AG10803 (cell line): ENCODE measurements around the gene RERE.

Source experiments
- DNase-seq: peaks from one replicate; pipeline ENCODE4 v3.0.0; 2010; ENCODE audit warnings: low read depth
- H3K4me3 ChIP-seq: 2 replicates; pipeline ENCODE4 v1.5.1; 2011; ENCODE audit warnings: mild to moderate bottlenecking, low read length, control low read depth
- CTCF ChIP-seq: conservative IDR thresholded peaks from 2 replicates; pipeline ENCODE4 v1.5.1; 2011; ENCODE audit warnings: mild to moderate bottlenecking, low read length, control low read depth, inconsistent platforms

Gene RERE

GRCh38 chr1:8396083-8396785 is 421.2 kb downstream of the RERE start:
- peak; percentile 83 for DNase-seq
- H3K4me3 ChIP-seq, result no peak overlapping the region
- no peak for TF ChIP-seq CTCF

- H3K4me3 ChIP-seq, result no peak overlapping the region
- no peak for DNase-seq
- TF ChIP-seq CTCF, result no peak
These were observed 422.0 kb downstream of the RERE start for GRCh38 chr1:8395433-8395866.

- no peak overlapping the region for H3K4me3 ChIP-seq
- peak; percentile 83 for DNase-seq
- TF ChIP-seq CTCF, result no peak
These were observed 422.8 kb downstream of the RERE start for GRCh38 chr1:8394456-8395321.

- H3K4me3 ChIP-seq, result no peak overlapping the region
- no peak for DNase-seq
- no peak for TF ChIP-seq CTCF
These were observed 424.9 kb downstream of the RERE start for GRCh38 chr1:8392522-8392921.

GRCh38 chr1:8390707-8391106 is 426.7 kb downstream of the RERE start:
- no peak overlapping the region for H3K4me3 ChIP-seq
- TF ChIP-seq CTCF, result no peak
- no peak for DNase-seq

GRCh38 chr1:8389958-8390535 is 427.4 kb downstream of the RERE start:
- DNase-seq, result no peak
- H3K4me3 ChIP-seq, result no peak overlapping the region
- no peak for TF ChIP-seq CTCF
